NCI-H226 (cell line): Measurements from ENCODE around the gene PTPRT.

Source experiments
- DNase-seq: peaks from one replicate; pipeline ENCODE4 v3.0.0-alpha.2; 2015

The PTPRT gene

DNA sequence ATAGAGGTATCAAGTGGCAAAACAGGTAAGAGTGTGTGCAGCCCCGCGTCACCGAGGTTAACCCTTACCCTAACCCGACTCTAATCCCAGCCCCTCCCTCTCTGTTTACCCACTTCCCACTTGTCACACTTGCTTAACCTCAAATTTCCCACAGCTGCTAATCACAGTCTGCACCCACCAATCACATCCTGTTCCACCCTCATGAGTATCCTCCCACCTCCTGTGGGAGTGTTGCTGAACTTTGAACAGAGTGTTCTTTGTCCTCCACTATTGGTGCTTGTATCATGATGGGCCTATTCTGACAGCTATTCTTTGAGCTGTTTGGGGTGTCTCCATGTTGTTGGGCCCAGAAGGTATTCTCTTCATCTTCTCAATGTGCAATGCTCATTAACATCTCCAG lies 487.8 kb downstream of the PTPRT start:
- no peak for DNase-seq

DNA sequence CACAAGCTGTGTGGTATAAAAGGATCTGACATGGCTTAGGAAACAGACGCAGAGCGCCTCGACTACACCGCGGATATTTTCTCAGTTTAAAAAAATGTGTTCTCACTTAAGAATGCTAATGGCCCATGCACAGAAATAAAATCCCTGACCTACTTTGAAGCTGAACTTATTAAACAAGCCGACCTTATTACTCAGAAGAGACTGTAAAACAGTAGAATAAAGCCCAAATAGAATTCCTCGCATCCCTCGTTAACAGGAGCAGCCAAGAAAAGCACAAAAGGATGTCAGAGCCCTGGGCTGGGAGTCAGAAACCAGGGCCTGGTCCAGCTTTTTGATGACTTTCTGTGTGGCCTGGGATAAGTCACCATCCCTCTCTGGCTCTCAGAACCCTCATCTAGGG lies 489.3 kb downstream of the PTPRT start:
- DNase-seq = no peak

GRCh38 chr20:42697962-42698361 lies 491.7 kb downstream of the PTPRT start:
- DNase-seq = no peak

- no peak for DNase-seq
Measured at GRCh38 chr20:42690842-42691437, 498.8 kb downstream of the PTPRT start.

GRCh38 chr20:42688576-42688975 lies 501.1 kb downstream of the PTPRT start:
- no peak for DNase-seq

- DNase-seq = no peak
Measured at GRCh38 chr20:42686057-42686456, 503.6 kb downstream of the PTPRT start.

DNA sequence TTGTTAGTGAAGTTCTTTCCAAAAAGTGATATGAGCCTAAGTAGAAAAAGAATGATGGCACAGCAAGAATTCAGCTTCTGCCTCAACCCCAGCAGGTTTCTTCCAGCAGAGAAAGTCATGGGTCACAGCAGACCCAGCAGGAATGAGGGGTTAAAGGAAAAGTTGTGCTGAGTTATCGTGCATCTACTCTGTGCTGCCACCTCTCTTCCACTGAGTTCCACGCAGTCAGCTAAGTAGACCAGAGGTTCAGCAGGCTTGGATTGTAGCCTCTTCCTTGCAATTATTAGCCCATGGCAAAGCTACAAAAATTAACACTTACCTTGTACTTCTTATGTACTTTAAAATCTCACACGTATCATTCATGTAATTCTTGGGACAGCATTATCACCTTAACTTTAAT lies 510.8 kb downstream of the PTPRT start:
- no peak for DNase-seq

DNA sequence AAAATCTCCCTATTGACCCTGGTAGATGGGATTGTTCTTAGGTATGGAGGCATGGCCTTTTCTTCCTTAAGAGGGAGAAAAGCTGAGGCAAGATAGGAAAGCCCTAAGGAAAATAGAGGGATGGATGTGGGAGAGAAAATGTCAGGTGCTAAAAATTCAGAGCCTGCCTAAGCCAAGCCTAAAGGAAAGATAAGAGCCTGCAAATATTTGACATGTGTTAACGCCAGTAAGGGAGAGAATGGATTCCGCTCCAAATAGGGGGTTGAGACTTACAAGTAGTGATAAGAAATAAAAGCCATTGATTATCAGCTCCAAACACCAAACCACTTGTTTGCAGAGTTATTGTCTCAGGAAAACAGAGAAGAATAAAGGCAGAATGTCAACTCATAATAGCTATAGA lies 533.6 kb downstream of the PTPRT start:
- DNase-seq = no peak

GRCh38 chr20:42652266-42652665 lies 537.4 kb downstream of the PTPRT start:
- no peak for DNase-seq

DNA sequence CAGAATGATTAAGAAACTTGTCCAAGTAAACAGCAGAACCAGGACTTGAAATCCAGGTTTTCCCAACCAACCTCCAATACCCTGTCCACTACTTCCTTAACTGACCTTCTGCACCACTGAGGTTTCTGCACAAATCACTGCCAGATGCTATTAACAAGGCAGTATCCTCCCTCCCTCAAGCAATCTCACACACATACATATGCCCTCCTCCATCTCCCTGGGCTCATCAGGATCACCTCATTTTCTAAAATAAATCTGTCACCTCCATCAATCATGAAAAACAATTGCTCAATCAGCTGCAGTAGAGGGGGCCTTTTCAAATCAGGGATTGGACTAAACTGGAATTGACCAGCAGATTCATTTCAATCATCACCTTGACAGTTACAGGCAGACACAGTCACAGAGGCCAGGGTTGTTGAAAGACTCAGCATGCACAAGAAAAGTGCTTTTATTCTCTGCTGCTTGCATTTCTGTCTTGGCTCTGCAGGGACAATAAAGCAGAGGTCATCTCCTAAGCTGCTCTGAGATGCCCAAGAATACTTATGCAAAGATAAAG lies 539.4 kb downstream of the PTPRT start:
- DNase-seq = no peak

GRCh38 chr20:42649748-42650147 lies 540.0 kb downstream of the PTPRT start:
- no peak for DNase-seq

DNA sequence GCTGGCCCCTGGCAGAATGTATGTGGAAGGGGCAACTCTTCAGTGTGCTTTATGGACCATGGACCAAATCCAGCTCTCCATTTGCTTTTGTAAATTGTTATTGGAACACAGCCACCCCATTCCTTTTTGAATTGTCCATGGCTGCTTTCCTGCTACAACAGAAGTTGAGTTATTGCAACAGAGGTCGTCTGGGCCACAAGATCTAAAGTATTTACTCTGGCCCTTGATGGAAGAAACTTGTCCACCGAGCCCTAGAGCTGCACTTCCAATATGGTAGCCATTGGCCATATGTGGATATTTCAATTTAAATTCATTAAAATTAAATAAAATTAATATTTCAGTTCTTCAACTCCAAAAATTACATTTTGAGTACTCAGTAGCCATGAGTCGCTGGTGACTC lies 543.5 kb downstream of the PTPRT start:
- no peak for DNase-seq

- no peak for DNase-seq
Measured at GRCh38 chr20:42641886-42642285, 547.8 kb downstream of the PTPRT start.

- no peak for DNase-seq
Measured at GRCh38 chr20:42639140-42639539, 550.6 kb downstream of the PTPRT start.

DNA sequence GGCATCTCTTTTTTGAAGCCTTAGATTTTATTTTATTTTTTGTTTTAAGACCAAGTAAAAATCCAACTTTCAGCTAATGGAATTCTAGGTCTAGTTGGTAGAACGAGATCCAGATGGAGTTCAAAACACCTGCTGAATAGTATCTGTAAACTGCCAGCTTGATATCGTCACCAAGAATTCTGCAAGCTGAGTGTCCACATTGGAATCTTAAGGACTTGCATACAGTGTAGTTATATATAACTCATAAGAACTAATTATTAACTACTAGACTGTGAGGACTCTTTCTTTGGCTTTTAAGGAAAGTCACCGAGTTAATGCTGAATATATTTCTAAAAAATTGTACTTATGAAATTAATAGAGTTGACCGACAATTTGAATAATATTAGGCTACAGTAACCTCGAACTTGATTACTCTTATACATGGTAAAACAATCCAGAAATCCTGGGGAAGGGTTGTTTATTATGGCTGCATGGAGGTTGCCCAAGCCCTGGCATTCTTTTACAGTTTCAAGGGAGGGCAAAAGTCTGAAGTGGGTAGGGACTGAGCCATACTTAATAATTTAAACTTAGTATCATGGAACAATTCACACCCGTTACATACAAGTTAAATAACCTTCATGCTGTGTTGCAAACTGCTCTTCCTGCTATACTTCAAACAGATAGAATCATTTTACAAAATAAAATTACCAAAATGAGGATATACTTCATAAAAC lies 553.9 kb downstream of the PTPRT start:
- no peak for DNase-seq

GRCh38 chr20:42634156-42634555 lies 555.5 kb downstream of the PTPRT start:
- DNase-seq = no peak

GRCh38 chr20:42628683-42629082 lies 561.0 kb downstream of the PTPRT start:
- DNase-seq = no peak

- no peak for DNase-seq
Measured at GRCh38 chr20:42613076-42613475, 576.6 kb downstream of the PTPRT start.

- DNase-seq = no peak
Measured at GRCh38 chr20:42611889-42612837, 577.5 kb downstream of the PTPRT start.

GRCh38 chr20:42611423-42611822 lies 578.3 kb downstream of the PTPRT start:
- DNase-seq = no peak

GRCh38 chr20:42610070-42610469 lies 579.6 kb downstream of the PTPRT start:
- DNase-seq = no peak

DNA sequence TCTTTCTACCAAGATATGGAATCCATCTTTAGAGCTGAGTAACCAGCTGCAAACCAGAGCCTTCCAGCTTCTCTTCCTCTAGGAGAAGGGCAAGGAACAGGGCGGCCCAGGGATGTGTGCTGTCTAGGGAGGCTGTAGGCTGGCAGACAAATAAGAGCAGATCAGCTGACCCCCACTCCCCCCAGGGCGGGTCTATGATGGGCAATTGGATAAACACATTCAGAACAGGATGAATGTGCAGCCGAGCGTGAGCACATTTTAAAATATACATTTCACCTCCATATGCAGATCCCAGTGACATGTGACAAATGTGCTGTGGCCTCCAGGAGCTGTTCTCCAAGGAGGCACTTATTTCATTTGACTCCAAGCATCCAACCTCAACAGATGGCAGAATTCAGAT lies 580.1 kb downstream of the PTPRT start:
- DNase-seq = no peak
